Calu3 (cell line): Measurements from ENCODE around the gene VSIG10L2. TPM values are rescaled to one million over a fixed set of nuclear protein-coding genes. Genes with fewer than 3 reads are reported as not detected.

Source experiments
- BruUV-seq: library from RNA; stranded (reverse); fragments of 400-500 nt; replicated peaks from 2 replicates; lab custom pipeline; 2021; lab: Mats Ljungman, UMichigan
- CTCF ChIA-PET: fragments of 300-600 bp; sonication (Branson Sonifier 250); formaldehyde crosslinking; loops from one replicate; lab custom pipeline; 2022; ENCODE audit warnings: antibody characterized with exemption; lab: Charles Lee
- DNase-seq: peaks from one replicate; pipeline ENCODE4 v3.0.0; 2022
- H3K27ac Mint-ChIP-seq: one replicate; pipeline ENCODE4 v1.8.0; 2022; ENCODE audit warnings: mixed read lengths; ENCODE audit not compliant: unreplicated experiment
- H3K27me3 Mint-ChIP-seq: one replicate; pipeline ENCODE4 v1.8.0; 2022; ENCODE audit warnings: mixed read lengths; ENCODE audit not compliant: unreplicated experiment
- H3K36me3 Mint-ChIP-seq: one replicate; pipeline ENCODE4 v1.8.0; 2022; ENCODE audit warnings: mild to moderate bottlenecking, moderate library complexity, mixed read lengths; ENCODE audit not compliant: insufficient read depth, unreplicated experiment
- H3K4me1 Mint-ChIP-seq: one replicate; pipeline ENCODE4 v1.8.0; 2022; ENCODE audit warnings: mild to moderate bottlenecking, low read depth, mixed read lengths; ENCODE audit not compliant: unreplicated experiment
- H3K4me3 Mint-ChIP-seq: one replicate; pipeline ENCODE4 v1.8.0; 2022; ENCODE audit warnings: mild to moderate bottlenecking, low read depth, moderate library complexity, mixed read lengths; ENCODE audit not compliant: unreplicated experiment
- H3K9me3 Mint-ChIP-seq: one replicate; pipeline ENCODE4 v1.8.0; 2022; ENCODE audit warnings: low read depth, mixed read lengths; ENCODE audit not compliant: unreplicated experiment
- intact Hi-C: fragments of 100-400 bp; cut with micrococcal nuclease; formaldehyde crosslinking; loops from one replicate; pipeline ENCODE4 v1.10.0; 2022; ENCODE audit not compliant: unreplicated experiment
- total RNA-seq: library from RNA; stranded (reverse); gene quantifications from 2 replicates; pipeline ENCODE4 v1.2.3, GENCODE V29; 2022
- TF ChIP-seq, protein P1 (sequence below): fragments of 200-600 bp; IDR thresholded peaks from one replicate; pipeline ENCODE4 v1.8.0; 2022; ENCODE audit warnings: antibody characterized with exemption; ENCODE audit not compliant: unreplicated experiment

Gene VSIG10L2
- total RNA-seq, 1 experiment from 2014 or later: not detected

- H3K9me3 Mint-ChIP-seq: no peaks in the 10 kb centered on the region
- DNase-seq: no peak
- intact Hi-C loops: no loop called here
- no peaks in the 10 kb centered on the region for H3K4me1 Mint-ChIP-seq
- no peak overlapping the region for H3K27ac Mint-ChIP-seq
- no TSS peak for BruUV-seq
- H3K4me3 Mint-ChIP-seq: no peak overlapping the region
- CTCF ChIA-PET: no interaction called here
- no peaks in the 10 kb centered on the region for H3K36me3 Mint-ChIP-seq
- no peaks in the 10 kb centered on the region for H3K27me3 Mint-ChIP-seq
- TF ChIP-seq, protein P1, sequence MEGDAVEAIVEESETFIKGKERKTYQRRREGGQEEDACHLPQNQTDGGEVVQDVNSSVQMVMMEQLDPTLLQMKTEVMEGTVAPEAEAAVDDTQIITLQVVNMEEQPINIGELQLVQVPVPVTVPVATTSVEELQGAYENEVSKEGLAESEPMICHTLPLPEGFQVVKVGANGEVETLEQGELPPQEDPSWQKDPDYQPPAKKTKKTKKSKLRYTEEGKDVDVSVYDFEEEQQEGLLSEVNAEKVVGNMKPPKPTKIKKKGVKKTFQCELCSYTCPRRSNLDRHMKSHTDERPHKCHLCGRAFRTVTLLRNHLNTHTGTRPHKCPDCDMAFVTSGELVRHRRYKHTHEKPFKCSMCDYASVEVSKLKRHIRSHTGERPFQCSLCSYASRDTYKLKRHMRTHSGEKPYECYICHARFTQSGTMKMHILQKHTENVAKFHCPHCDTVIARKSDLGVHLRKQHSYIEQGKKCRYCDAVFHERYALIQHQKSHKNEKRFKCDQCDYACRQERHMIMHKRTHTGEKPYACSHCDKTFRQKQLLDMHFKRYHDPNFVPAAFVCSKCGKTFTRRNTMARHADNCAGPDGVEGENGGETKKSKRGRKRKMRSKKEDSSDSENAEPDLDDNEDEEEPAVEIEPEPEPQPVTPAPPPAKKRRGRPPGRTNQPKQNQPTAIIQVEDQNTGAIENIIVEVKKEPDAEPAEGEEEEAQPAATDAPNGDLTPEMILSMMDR: no peak
These were observed 52.4 kb downstream of the VSIG10L2 start for GRCh38 chr11:125998267-125998666.

GRCh38 chr11:125999234-125999880 lies 53.5 kb downstream of the VSIG10L2 start:
- no peaks in the 10 kb centered on the region for H3K36me3 Mint-ChIP-seq

DNA sequence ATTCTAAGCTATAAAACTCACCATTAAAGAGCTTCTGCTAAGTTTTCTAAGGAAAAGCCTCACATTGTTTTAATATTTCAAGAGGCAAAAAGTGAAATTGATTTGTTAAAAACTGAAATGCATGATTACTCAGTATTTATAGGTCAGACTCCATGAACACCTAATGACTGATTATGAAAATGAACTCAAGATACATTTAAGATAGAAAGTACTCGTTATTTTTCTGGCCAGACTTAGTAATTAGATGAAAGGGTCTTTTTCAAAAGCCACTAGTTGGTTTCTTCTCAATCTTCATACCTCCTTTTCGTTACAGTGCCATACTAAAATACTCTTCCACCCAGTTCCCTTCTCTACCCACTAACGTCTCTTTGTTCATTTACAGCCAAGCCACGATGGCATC lies 56.3 kb downstream of the VSIG10L2 start:
- BruUV-seq: no TSS peak
- no peak overlapping the region for H3K4me3 Mint-ChIP-seq
- H3K27me3 Mint-ChIP-seq: no peaks in the 10 kb centered on the region
- DNase-seq: no peak
- peaks cover 5% of the 10 kb centered on the region for H3K4me1 Mint-ChIP-seq
- no peaks in the 10 kb centered on the region for H3K9me3 Mint-ChIP-seq
- CTCF ChIA-PET: no interaction called here
- TF ChIP-seq, protein P1: no peak
- H3K36me3 Mint-ChIP-seq: no peaks in the 10 kb centered on the region
- H3K27ac Mint-ChIP-seq: no peak overlapping the region
- intact Hi-C loops: no loop called here

More at GRCh38 chr11:125999234-125999880, 53.5 kb downstream of the VSIG10L2 start:
- Mint-ChIP-seq H3K27me3 (no peaks in the 10 kb centered on the region), H3K9me3 (no peaks in the 10 kb centered on the region), H3K4me1 (no peaks in the 10 kb centered on the region), H3K4me3 (no peak overlapping the region), H3K27ac (no peak overlapping the region)
- intact Hi-C loops: no loop called here
- TF ChIP-seq, protein P1: no peak
- CTCF ChIA-PET: no interaction called here
- DNase-seq: no peak
- BruUV-seq: no TSS peak

Other genes with a start within 250 kb of the VSIG10L2 start
- gene PATE1, start 199.8 kb upstream of the VSIG10L2 start, total RNA-seq: not detected in 2 replicates
- not detected in 2 replicates for gene PATE2, start 167.2 kb upstream of the VSIG10L2 start, total RNA-seq
- gene PATE3, start 157.9 kb upstream of the VSIG10L2 start, total RNA-seq: not detected in 2 replicates
- not detected in 2 replicates for gene PATE4, start 112.7 kb upstream of the VSIG10L2 start, total RNA-seq
- 2.0 and 2.1 TPM in 2 replicates for gene HYLS1, start 58.4 kb upstream of the VSIG10L2 start, total RNA-seq
- gene PUS3, start 42.8 kb upstream of the VSIG10L2 start, total RNA-seq: 9.5 and 10.4 TPM in 2 replicates
- gene DDX25, start 41.5 kb upstream of the VSIG10L2 start, total RNA-seq: not detected in 2 replicates
- gene CDON, start 116.8 kb downstream of the VSIG10L2 start, total RNA-seq: 10.6 and 14.8 TPM in 2 replicates